GM21528 (cell line): ENCODE data around the gene ADRB2.
"Not testable (repeated sequence)": the region's sequence is repeated elsewhere in the genome, so short reads cannot be mapped to it uniquely, and the experiment has no call there.

ENCODE experiments used
- ATAC-seq: cut with Tn5 transposase; IDR thresholded peaks from one replicate; pipeline ENCODE4 v1.9.1; 2021; ENCODE audit warnings: mild to moderate bottlenecking, moderate library complexity; ENCODE audit not compliant: unreplicated experiment, low FRiP score

The ADRB2 gene

GRCh38 chr5:148849461-148849860, 23.1 kb downstream of the ADRB2 start:
- no peak for ATAC-seq

- ATAC-seq = no peak
These were observed 24.4 kb downstream of the ADRB2 start for GRCh38 chr5:148850836-148851235.

GRCh38 chr5:148853868-148854267, 27.5 kb downstream of the ADRB2 start:
- no peak for ATAC-seq

- no peak for ATAC-seq
These were observed 29.0 kb downstream of the ADRB2 start for GRCh38 chr5:148855249-148856008.

GRCh38 chr5:148856009-148856367, 29.6 kb downstream of the ADRB2 start:
- no peak for ATAC-seq

- ATAC-seq = no peak
These were observed 30.0 kb downstream of the ADRB2 start for GRCh38 chr5:148856424-148856823.

- no peak for ATAC-seq
These were observed 31.1 kb downstream of the ADRB2 start for GRCh38 chr5:148857474-148857873.

- no peak for ATAC-seq
These were observed 31.7 kb downstream of the ADRB2 start for GRCh38 chr5:148858106-148858505.

GRCh38 chr5:148858547-148858946, 32.1 kb downstream of the ADRB2 start:
- no peak for ATAC-seq

- no peak for ATAC-seq
These were observed 33.3 kb downstream of the ADRB2 start for GRCh38 chr5:148859703-148860102.

- ATAC-seq = no peak
These were observed 34.2 kb downstream of the ADRB2 start for GRCh38 chr5:148860599-148860998.

- ATAC-seq = no peak
These were observed 34.7 kb downstream of the ADRB2 start for GRCh38 chr5:148861088-148861487.

GRCh38 chr5:148861696-148862095, 35.3 kb downstream of the ADRB2 start:
- ATAC-seq = no peak

GRCh38 chr5:148864113-148864841, 37.9 kb downstream of the ADRB2 start:
- ATAC-seq = no peak

GRCh38 chr5:148866024-148866423, 39.6 kb downstream of the ADRB2 start:
- no peak for ATAC-seq

- ATAC-seq = no peak
These were observed 46.7 kb downstream of the ADRB2 start for GRCh38 chr5:148873120-148873519.

- ATAC-seq = no peak
These were observed 47.5 kb downstream of the ADRB2 start for GRCh38 chr5:148873690-148874485.

GRCh38 chr5:148875205-148875875, 48.9 kb downstream of the ADRB2 start:
- ATAC-seq = no peak

- ATAC-seq = not testable (repeated sequence)
These were observed 51.0 kb downstream of the ADRB2 start for GRCh38 chr5:148877436-148877835.
